OCI-LY1 (cell line): ENCODE measurements around the gene SYF2.

ENCODE experiments used
- CTCF ChIP-seq: fragments of 200-600 bp; sonication (generic), shearing (Covaris generic); IDR thresholded peaks from 2 replicates; pipeline ENCODE4 v1.5.1; 2017; ENCODE audit warnings: mild to moderate bottlenecking, antibody characterized with exemption, low read length, moderate library complexity, mixed read lengths
- EZH2 ChIP-seq: fragments of 200-600 bp; sonication (generic), shearing (Covaris generic); IDR thresholded peaks from 2 replicates; pipeline ENCODE4 v1.8.0; 2017; ENCODE audit warnings: borderline replicate concordance, mixed run types, mild to moderate bottlenecking, antibody characterized with exemption, low read length, moderate library complexity, mixed read lengths

DNA sequence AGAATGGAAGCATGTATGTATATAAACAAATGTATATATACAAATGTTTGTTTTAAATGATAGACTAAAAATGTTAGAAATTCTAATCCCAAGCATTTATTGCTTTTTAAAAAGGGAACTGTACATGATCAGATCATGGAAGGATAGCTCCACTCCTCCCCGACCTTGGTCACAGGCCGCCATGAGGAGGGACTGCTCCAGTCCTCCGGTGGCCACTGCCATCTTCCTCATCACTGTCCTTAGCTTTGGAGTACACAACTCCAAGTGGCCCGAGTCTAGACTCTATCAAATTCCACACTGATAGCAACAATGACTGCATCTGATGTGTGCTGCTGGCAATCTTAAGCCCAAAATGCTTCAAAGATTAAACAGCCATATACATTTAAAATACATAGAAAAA is 9.7 kb downstream of the SYF2 start:
- TF ChIP-seq CTCF (no peak), EZH2 (no peak)
